ENCODE data around the gene TRIP13. TPM values are rescaled to one million over a fixed set of nuclear protein-coding genes. Genes with fewer than 3 reads are reported as not detected.

TRIP13 gene
- polyA plus RNA-seq, 1 donor from 2014 or later: 2.1 TPM

DNA sequence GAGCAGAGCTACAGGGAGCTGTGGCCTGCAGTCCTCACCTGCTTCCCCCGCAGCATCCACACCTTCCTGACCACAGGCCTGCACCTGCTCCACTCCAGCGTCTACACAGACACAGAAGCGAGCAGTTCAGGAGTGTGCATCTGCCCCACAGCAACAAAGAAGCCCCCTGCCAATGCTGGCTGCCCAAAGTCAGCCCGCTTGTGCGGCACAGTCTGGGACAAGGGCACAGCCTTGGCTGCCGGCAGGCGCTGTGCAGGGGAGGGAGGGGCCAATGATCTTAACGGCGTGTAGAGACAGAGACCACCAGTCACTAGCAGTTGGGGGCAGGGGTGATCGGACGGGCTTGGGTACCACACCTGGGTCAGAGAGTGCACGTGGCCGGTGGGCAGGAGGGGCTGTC, 6.6 kb upstream of the TRIP13 start:
- Histone ChIP-seq H3K4me2 (ENCODE audit: low read length) (no peak overlapping the region), H3K27ac (ENCODE audit: low read length) (no peak overlapping the region), H3K79me2 (replicated peaks; ENCODE audit: insufficient read depth, low read length) (peaks cover 19% of the 10 kb centered on the region), H4K20me1 (ENCODE audit: insufficient read depth) (no peaks in the 10 kb centered on the region), H3K36me3 (ENCODE audit: insufficient read depth, low read length) (peaks cover 10% of the 10 kb centered on the region), H3K9me3 (ENCODE audit: low read length) (no peaks in the 10 kb centered on the region), H3K27me3 (ENCODE audit: insufficient read depth, low read depth, low read length) (no peaks in the 10 kb centered on the region), H2AFZ (ENCODE audit: low read depth, low read length) (no peak overlapping the region), H3K9ac (ENCODE audit: low read length) (no peak overlapping the region), H3K9me2 (ENCODE audit: insufficient read depth, low read length) (no peaks in the 10 kb centered on the region), H3K4me3 (ENCODE audit: low read length) (no peak overlapping the region), H3F3A (ENCODE audit: insufficient read depth, low read length, poor library complexity, severe bottlenecking) (no peaks in the 10 kb centered on the region)
- TF ChIP-seq SMC3 (conservative IDR thresholded peaks at IDR 0.05; ENCODE audit: poor library complexity) (no peak), REST (IDR thresholded peaks at IDR 0.05; ENCODE audit: borderline replicate concordance) (no peak), EZH2 (IDR thresholded peaks at IDR 0.05; ENCODE audit: borderline replicate concordance, insufficient read depth, low read length, poor library complexity, severe bottlenecking) (no peak), POLR2AphosphoS5 (IDR thresholded peaks at IDR 0.05) (no peak), TAF1 (IDR thresholded peaks at IDR 0.05; ENCODE audit: low read depth) (no peak), RAD21 (conservative IDR thresholded peaks at IDR 0.05) (no peak), MXI1 (conservative IDR thresholded peaks at IDR 0.05; ENCODE audit: poor library complexity, severe bottlenecking) (no peak), EP300 (conservative IDR thresholded peaks at IDR 0.05; ENCODE audit: poor library complexity, severe bottlenecking) (no peak)
- TF ChIP-seq, protein P1, sequence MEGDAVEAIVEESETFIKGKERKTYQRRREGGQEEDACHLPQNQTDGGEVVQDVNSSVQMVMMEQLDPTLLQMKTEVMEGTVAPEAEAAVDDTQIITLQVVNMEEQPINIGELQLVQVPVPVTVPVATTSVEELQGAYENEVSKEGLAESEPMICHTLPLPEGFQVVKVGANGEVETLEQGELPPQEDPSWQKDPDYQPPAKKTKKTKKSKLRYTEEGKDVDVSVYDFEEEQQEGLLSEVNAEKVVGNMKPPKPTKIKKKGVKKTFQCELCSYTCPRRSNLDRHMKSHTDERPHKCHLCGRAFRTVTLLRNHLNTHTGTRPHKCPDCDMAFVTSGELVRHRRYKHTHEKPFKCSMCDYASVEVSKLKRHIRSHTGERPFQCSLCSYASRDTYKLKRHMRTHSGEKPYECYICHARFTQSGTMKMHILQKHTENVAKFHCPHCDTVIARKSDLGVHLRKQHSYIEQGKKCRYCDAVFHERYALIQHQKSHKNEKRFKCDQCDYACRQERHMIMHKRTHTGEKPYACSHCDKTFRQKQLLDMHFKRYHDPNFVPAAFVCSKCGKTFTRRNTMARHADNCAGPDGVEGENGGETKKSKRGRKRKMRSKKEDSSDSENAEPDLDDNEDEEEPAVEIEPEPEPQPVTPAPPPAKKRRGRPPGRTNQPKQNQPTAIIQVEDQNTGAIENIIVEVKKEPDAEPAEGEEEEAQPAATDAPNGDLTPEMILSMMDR (IDR thresholded peaks at IDR 0.05; ENCODE audit: poor library complexity, severe bottlenecking): no peak

- H3K27me3 ChIP-seq (ENCODE audit: insufficient read depth, low read depth, low read length): no peaks in the 10 kb centered on the region
- no peak overlapping the region for H2AFZ ChIP-seq (ENCODE audit: low read depth, low read length)
- H3K4me2 ChIP-seq (ENCODE audit: low read length): no peak overlapping the region
- no peak for TF ChIP-seq TAF1 (IDR thresholded peaks at IDR 0.05; ENCODE audit: low read depth)
- TF ChIP-seq POLR2AphosphoS5 (IDR thresholded peaks at IDR 0.05): no peak
- no peak for TF ChIP-seq EP300 (conservative IDR thresholded peaks at IDR 0.05; ENCODE audit: poor library complexity, severe bottlenecking)
- no peaks in the 10 kb centered on the region for H3K9me2 ChIP-seq (ENCODE audit: insufficient read depth, low read length)
- H3K27ac ChIP-seq (ENCODE audit: low read length): no peak overlapping the region
- H3K79me2 ChIP-seq (replicated peaks; ENCODE audit: insufficient read depth, low read length): peaks cover 27% of the 10 kb centered on the region
- H3F3A ChIP-seq (ENCODE audit: insufficient read depth, low read length, poor library complexity, severe bottlenecking): no peaks in the 10 kb centered on the region
- H3K36me3 ChIP-seq (ENCODE audit: insufficient read depth, low read length): peaks cover 7% of the 10 kb centered on the region
- H3K4me3 ChIP-seq (ENCODE audit: low read length): no peak overlapping the region
- H4K20me1 ChIP-seq (ENCODE audit: insufficient read depth): no peaks in the 10 kb centered on the region
- H3K9me3 ChIP-seq (ENCODE audit: low read length): no peaks in the 10 kb centered on the region
- no peak overlapping the region for H3K9ac ChIP-seq (ENCODE audit: low read length)
Observed at GRCh38 chr5:886716-887325, 5.9 kb upstream of the TRIP13 start.
